Subcutaneous abdominal adipose tissue (tissue), 5 donors: ENCODE data around the gene PRRT4.

Experiments
- H3K27ac ChIP-seq: one replicate; pipeline ENCODE4 v1.7.0; 2013; ENCODE audit warnings: low read depth, mild to moderate bottlenecking, inconsistent platforms, low read length, moderate library complexity
- H3K27me3 ChIP-seq, 5 donors: one replicate each; pipeline ENCODE4 v1.7.0; 2013; ENCODE audit warnings: low read length in 5 of 5, inconsistent platforms in 1 of 5; ENCODE audit not compliant: control insufficient read depth in 5 of 5, insufficient read depth in 4 of 5
- H3K36me3 ChIP-seq, 5 donors: one replicate each; pipeline ENCODE4 v1.7.0; 2013; ENCODE audit warnings: low read length in 5 of 5; ENCODE audit not compliant: control insufficient read depth in 5 of 5, insufficient read depth in 5 of 5
- H3K4me1 ChIP-seq, 5 donors: one replicate each; pipeline ENCODE4 v1.7.0; 2013; ENCODE audit warnings: low read length in 5 of 5, mild to moderate bottlenecking in 3 of 5, moderate library complexity in 1 of 5; ENCODE audit not compliant: control insufficient read depth in 5 of 5, insufficient read depth in 5 of 5
- H3K4me3 ChIP-seq, 5 donors: one replicate each; pipeline ENCODE4 v1.7.0; 2013; ENCODE audit warnings: low read length in 5 of 5, low read depth in 1 of 5
- H3K9ac ChIP-seq, 5 donors: one replicate each; pipeline ENCODE4 v1.7.0; 2013; ENCODE audit warnings: low read length in 5 of 5, mild to moderate bottlenecking in 4 of 5, moderate library complexity in 3 of 5
- H3K9me3 ChIP-seq, 5 donors: one replicate each; pipeline ENCODE4 v1.7.0; 2013; ENCODE audit warnings: low read length in 5 of 5; ENCODE audit not compliant: control insufficient read depth in 5 of 5
- donor health status: healthy.
- donor health status: healthy.
- donor health status: healthy.
- donor health status: healthy.
- donor health status: healthy.

PRRT4 gene

DNA sequence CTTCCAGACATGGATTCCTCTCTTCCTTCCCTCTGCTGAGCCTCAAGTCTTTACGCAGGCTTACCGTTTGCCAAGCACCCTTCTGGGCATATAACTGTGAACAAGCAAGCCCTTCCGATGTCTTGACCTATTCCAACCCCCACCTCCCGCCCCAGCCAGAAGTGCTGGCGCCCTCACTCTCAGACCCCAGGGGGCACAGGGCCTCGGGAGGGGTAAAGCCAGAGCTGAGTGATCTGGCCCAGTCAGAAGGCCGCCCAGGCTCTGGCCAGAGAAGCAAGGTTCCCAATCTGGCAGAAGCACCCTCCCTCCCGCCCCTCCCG is 1.2 kb downstream of the PRRT4 start:
- Histone ChIP-seq H3K27ac (peak overlapping the region; percentile 67), H3K9ac (peak overlapping the region in 1 of 5 donors; percentile 73), H3K9me3 (no peaks in the 10 kb centered on the region), H3K4me3 (peak overlapping the region in 4 of 5 donors; percentile 38 to 80 (median 66)), H3K4me1 (peaks cover 2 to 59% (median 49%) of the 10 kb centered on the region in 5 donors), H3K27me3 (peaks cover 0 to 7% (median 0%) of the 10 kb centered on the region in 5 donors), H3K36me3 (no peaks in the 10 kb centered on the region)

DNA sequence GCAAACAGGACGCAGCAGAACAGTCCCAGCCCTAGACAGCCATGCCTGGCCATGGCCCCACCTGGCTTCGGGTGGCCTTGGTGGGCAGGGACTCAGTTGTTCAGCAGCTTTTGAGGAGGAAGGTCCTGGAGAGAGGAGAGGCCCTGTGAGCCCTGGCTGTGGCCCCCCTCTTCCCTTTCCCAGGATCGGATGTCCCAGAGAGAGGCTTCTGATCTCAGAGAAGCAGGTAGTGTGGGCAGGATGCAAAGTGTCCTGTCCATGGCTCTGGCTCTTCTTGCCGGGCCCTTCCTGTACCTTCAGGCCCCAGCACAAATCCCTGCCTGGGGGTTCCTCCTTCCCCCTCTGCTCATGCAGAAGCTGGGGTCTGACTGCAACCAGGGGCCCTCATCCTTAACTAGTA is 1.6 kb downstream of the PRRT4 start:
- Histone ChIP-seq H3K9ac (peak overlapping the region in 1 of 5 donors; percentile 73), H3K4me3 (peak overlapping the region in 2 of 5 donors; percentile 38 to 72), H3K27ac (peak overlapping the region; percentile 67)

DNA sequence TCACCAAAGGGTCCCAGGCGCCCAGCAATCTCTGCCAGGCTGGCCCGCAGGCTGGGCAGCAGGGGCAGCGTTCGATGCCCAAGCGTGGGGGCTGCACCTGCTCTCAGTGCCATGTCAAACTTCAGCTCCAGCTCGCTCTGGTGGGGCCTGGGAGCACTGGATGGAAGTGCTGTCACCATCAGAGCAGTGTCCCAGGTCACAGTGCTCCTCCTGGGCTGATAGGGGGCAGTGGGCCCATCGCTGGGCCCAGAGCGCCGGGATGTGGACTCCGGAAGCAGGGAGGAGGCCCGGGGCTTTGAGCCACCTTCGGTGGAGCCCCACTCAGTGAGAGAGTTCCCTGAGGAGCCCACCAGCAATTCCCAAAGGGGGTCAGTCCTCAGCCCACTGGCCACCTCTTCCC is 2.2 kb downstream of the PRRT4 start:
- Histone ChIP-seq H3K27ac (no peak overlapping the region), H3K4me3 (no peak overlapping the region)

More for the DNA sequence above, 1.6 kb downstream of the PRRT4 start:
- Histone ChIP-seq H3K27me3 (peaks cover 0 to 7% (median 0%) of the 10 kb centered on the region in 5 donors), H3K36me3 (peaks cover 0 to under 1% (median 0%) of the 10 kb centered on the region in 5 donors), H3K9me3 (no peaks in the 10 kb centered on the region), H3K4me1 (peaks cover 2 to 59% (median 49%) of the 10 kb centered on the region in 5 donors)

DNA sequence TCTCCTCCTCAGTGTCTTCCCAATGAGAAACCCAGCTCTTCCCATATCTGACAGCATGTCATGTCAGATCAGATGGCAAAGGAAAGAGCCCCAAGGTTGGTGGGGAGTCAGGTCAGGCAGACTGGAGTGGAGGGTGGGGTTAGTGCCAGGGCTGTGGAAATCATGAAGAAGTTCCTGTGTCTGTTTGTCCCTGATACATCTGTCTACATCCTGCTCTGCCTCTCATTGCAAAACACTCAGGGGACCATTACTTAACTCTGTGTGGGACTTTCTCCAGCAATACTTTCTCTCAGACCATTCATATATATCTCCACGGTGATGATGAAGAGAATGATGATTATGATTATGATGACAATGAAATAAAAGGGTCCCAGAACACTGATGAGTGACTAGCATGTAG is 3.3 kb downstream of the PRRT4 start:
- Histone ChIP-seq H3K9ac (no peak overlapping the region), H3K27me3 (peaks cover 0 to 9% (median 0%) of the 10 kb centered on the region in 5 donors), H3K27ac (peak overlapping the region; percentile 19), H3K4me1 (peaks cover 2 to 59% (median 49%) of the 10 kb centered on the region in 5 donors), H3K36me3 (peaks cover 0 to 3% (median 0%) of the 10 kb centered on the region in 5 donors), H3K9me3 (no peaks in the 10 kb centered on the region), H3K4me3 (no peak overlapping the region)

More for the DNA sequence above, 2.2 kb downstream of the PRRT4 start:
- H3K9me3 ChIP-seq: no peaks in the 10 kb centered on the region
- H3K27me3 ChIP-seq: peaks cover 0 to 7% (median 0%) of the 10 kb centered on the region in 5 donors
- peaks cover 2 to 59% (median 49%) of the 10 kb centered on the region in 5 donors for H3K4me1 ChIP-seq
- no peak overlapping the region for H3K9ac ChIP-seq
- H3K36me3 ChIP-seq: peaks cover 0 to 3% (median 0%) of the 10 kb centered on the region in 5 donors

DNA sequence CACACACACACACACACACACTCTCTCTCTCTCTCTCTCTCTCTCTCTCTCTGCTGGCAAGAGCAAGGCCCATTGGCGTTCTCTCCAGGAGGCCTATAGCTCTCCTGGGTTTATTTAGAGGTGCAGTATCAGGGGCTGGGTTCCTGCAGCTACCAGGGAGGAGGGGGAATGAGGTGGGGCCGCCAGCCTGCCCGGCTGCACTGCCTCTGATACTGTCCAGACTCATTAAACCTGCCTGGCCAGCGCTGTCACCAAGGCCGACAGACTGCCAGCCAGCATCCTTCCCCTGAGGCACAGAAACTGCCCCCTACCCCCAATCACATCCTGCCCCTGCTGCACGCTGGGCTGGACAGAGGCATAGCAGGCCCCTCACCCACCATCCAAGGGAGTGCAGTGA is 4.3 kb downstream of the PRRT4 start:
- H3K27me3 ChIP-seq: peaks cover 0 to 4% (median 0%) of the 10 kb centered on the region in 5 donors
- no peak overlapping the region for H3K9ac ChIP-seq
- no peak overlapping the region for H3K27ac ChIP-seq
- H3K9me3 ChIP-seq: no peaks in the 10 kb centered on the region
- H3K4me1 ChIP-seq: peaks cover 2 to 61% (median 54%) of the 10 kb centered on the region in 5 donors
- H3K36me3 ChIP-seq: peaks cover 0 to 3% (median 0%) of the 10 kb centered on the region in 5 donors
- peak overlapping the region in 1 of 5 donors; percentile 8 for H3K4me3 ChIP-seq

DNA sequence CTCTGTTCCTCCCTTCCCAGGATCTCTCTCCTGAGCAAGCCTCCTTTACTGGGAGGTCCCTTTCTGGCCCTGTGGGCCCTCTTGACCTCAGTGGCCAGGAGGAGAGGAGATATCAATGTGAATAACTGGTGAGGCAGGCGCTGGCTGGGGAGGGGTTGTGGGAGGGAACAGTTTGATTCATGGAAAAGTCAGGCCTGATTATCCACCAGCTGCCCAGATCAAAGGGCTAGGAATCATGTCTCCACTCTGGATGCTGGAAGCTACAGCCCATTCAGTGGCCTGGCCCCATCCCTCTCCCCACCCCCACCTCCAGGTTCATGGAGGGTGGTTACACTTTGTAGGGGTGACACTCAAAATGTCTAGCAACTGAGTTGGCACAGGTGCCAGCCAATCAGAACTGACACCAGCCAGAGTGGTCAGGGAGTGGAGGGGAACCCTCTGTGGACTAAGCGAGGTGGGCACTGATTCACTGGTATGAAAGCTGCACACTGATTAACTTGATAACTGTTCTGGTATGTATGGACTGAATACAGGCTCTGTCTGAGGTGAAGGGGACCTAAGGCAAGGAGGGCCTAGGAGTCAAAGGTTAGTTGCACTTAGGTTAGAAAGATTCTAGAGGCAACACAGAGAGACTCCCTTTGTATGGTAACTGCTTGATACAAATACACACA is 4.8 kb downstream of the PRRT4 start:
- H3K27ac ChIP-seq: no peak overlapping the region
- no peak overlapping the region for H3K4me3 ChIP-seq
- H3K27me3 ChIP-seq: peaks cover 0 to 3% (median 0%) of the 10 kb centered on the region in 5 donors
- peaks cover 0 to 3% (median 0%) of the 10 kb centered on the region in 5 donors for H3K36me3 ChIP-seq
- no peak overlapping the region for H3K9ac ChIP-seq
- no peaks in the 10 kb centered on the region for H3K9me3 ChIP-seq
- peaks cover 2 to 57% (median 50%) of the 10 kb centered on the region in 5 donors for H3K4me1 ChIP-seq

DNA sequence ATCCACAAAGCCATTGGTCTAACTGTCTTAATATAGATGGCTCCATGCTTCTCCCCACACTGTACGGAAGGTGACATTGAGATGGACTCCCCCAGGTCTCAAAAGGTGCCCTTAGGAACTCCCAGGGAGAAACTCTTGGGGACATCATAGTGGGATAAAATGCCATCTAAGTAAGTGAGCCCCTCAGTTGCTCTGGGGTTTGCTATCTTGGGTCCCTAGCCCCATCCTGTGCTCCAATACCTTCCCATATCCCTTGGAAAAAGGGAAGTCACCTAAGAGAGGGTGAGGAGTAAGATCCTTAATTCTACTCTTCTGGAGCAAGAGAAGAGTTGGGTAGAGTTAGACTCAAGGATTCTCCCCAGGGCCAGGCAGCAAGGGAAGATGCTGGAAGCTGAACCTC is 7.9 kb downstream of the PRRT4 start:
- Histone ChIP-seq H3K9me3 (no peaks in the 10 kb centered on the region), H3K27me3 (peaks cover 0 to 3% (median 0%) of the 10 kb centered on the region in 5 donors), H3K36me3 (peaks cover 0 to 3% (median 0%) of the 10 kb centered on the region in 5 donors), H3K4me3 (no peak overlapping the region), H3K27ac (no peak overlapping the region), H3K9ac (no peak overlapping the region), H3K4me1 (peaks cover 0 to 39% (median 30%) of the 10 kb centered on the region in 5 donors)

DNA sequence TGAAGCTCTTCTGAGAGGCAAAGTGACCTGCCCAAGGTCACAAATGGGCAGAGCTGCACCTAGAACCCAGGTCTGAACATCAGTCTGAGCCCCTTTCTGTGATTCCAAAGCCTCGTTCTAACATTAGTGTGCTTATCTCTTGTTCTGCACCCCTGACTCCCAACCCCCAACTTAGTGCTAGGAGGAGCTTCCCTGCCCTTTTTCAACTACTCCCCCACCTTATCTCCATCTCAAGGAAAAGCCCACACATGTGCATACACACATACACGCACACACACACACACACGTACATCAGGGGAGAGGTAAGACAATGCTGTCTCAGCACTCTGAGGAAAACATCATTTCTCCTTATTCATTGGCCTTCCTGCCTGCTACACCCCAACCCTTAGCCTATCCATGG is 8.3 kb downstream of the PRRT4 start:
- no peak overlapping the region for H3K27ac ChIP-seq
- no peak overlapping the region for H3K9ac ChIP-seq
- H3K27me3 ChIP-seq: peaks cover 0 to 3% (median 0%) of the 10 kb centered on the region in 5 donors
- peaks cover 0 to 35% (median 25%) of the 10 kb centered on the region in 5 donors for H3K4me1 ChIP-seq
- H3K36me3 ChIP-seq: peaks cover 0 to 3% (median 0%) of the 10 kb centered on the region in 5 donors
- no peaks in the 10 kb centered on the region for H3K9me3 ChIP-seq
- no peak overlapping the region for H3K4me3 ChIP-seq

DNA sequence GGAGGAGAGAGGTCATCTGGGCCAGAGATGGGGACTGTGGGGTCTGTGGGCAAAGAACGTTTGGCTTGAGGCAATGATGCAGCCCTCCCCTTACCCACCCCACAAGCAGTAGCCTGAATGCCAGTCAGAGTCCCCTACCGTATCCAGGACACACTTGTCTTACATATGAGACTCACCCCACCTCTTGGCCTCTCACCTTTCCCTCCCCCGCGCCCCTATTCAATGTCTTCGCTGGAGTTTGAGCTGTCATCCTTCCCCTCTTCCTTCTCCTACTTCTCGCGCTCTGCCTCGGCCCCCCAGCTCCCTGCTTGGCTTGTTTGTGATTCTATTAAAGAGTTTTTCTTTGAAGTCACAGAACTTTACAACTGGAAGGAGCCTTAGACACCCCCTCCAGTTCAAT is 8.9 kb downstream of the PRRT4 start:
- peak overlapping the region in 1 of 5 donors; percentile 45 for H3K4me3 ChIP-seq
- H3K9me3 ChIP-seq: no peaks in the 10 kb centered on the region
- H3K27ac ChIP-seq: no peak overlapping the region
- peaks cover 0 to 29% (median 20%) of the 10 kb centered on the region in 5 donors for H3K4me1 ChIP-seq
- H3K9ac ChIP-seq: peak overlapping the region in 2 of 5 donors; percentile 44 to 51
- H3K27me3 ChIP-seq: peaks cover 0 to 3% (median 0%) of the 10 kb centered on the region in 5 donors
- H3K36me3 ChIP-seq: peaks cover 0 to 3% (median 0%) of the 10 kb centered on the region in 5 donors

DNA sequence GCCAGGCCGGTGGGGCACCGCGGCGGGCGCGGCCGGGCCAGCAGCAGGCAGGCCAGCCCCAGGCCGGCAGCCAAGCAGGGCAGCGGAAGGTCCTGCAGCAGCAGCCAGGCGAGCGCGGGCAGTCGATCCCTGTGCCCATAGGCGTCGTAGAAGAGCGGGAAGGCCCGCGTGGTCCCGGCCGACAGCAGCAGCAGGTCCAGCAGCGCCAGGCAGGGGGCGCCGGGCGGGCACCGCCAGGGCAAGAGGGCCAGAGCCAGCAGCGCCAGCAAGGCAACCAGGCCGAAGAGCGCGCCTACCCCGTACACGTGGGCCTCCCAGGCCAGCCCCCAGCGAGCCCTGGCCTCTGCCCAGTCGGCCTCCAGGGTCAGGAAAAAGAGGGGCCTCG is 9.3 kb downstream of the PRRT4 start:
- Histone ChIP-seq H3K9me3 (no peaks in the 10 kb centered on the region), H3K27me3 (peaks cover 0 to 3% (median 0%) of the 10 kb centered on the region in 5 donors), H3K4me1 (peaks cover 0 to 24% (median 15%) of the 10 kb centered on the region in 5 donors), H3K27ac (no peak overlapping the region), H3K4me3 (peak overlapping the region in 2 of 5 donors; percentile 6 to 45), H3K9ac (peak overlapping the region in 2 of 5 donors; percentile 44 to 51), H3K36me3 (peaks cover 0 to 3% (median 0%) of the 10 kb centered on the region in 5 donors)
